Gastrocnemius medialis (tissue), 4 donors: ENCODE results near the gene PARM1. TPM values are rescaled to one million over a fixed set of nuclear protein-coding genes. Genes with fewer than 3 reads are reported as not detected.

Experiments
- ATAC-seq, 2 donors: fragments of 150-250 bp; one replicate each; pipeline ENCODE4 v1.9.1; 2016
- DNase-seq, 2 donors: peaks; one replicate each; pipeline ENCODE4 v3.0.0-alpha.2; 2019
- H3K27ac ChIP-seq, 4 donors: fragments of 200-600 bp; sonication (generic); 1 replicate in 1 of 4; 2 replicates in 3 of 4; pipeline ENCODE4 v1.5.1; 2016 to 2018; ENCODE audit warnings: mild to moderate bottlenecking in 2 of 4, moderate library complexity in 1 of 4
- H3K27me3 ChIP-seq, 3 donors: fragments of 200-600 bp; sonication (generic) in 2 of 3; 1 replicate in 1 of 3; 2 replicates in 2 of 3; pipeline versions ENCODE4 v1.5.1 to v1.6.0; 2016 to 2019; ENCODE audit warnings: mild to moderate bottlenecking in 1 of 3, moderate library complexity in 1 of 3
- H3K36me3 ChIP-seq, 2 donors: fragments of 200-600 bp; sonication (generic) in 1 of 2; one replicate each; pipeline ENCODE4 v1.5.1; 2017 to 2018
- H3K4me1 ChIP-seq, 2 donors: fragments of 200-600 bp; sonication (generic) in 1 of 2; one replicate each; pipeline ENCODE4 v1.5.1; 2016 to 2017; ENCODE audit warnings: mild to moderate bottlenecking in 2 of 2
- H3K4me3 ChIP-seq, 4 donors: fragments of 200-600 bp; sonication (generic) in 3 of 4; 1 replicate in 1 of 4; 2 replicates in 3 of 4; pipeline ENCODE4 v1.5.1; 2016 to 2019; ENCODE audit warnings: mild to moderate bottlenecking in 2 of 4
- H3K9me3 ChIP-seq, 3 donors: fragments of 200-600 bp; sonication (generic) in 2 of 3; 1 replicate in 1 of 3; 2 replicates in 2 of 3; pipeline ENCODE4 v1.5.1; 2016 to 2019
- POLR2A ChIP-seq, 2 donors: fragments of 450-650 bp; IDR thresholded peaks; one replicate each; pipeline ENCODE4 v1.6.1; 2017; ENCODE audit warnings: antibody characterized with exemption in 2 of 2, mild to moderate bottlenecking in 2 of 2, moderate library complexity in 2 of 2
- in situ Hi-C, 4 donors: fragments of 200-750 bp; cut with MboI; loops; one replicate each; pipeline versions ENCODE4 v1.15.0 to v1.8.0; 2017; ENCODE audit warnings: low sequenced_read_pairs in 4 of 4
- intact Hi-C: fragments of 100-400 bp; cut with DNase I; formaldehyde crosslinking; loops from one replicate; pipeline ENCODE4 v1.15.1; 2023; ENCODE audit warnings: low total_unique reads
- total RNA-seq, 4 donors: library from RNA; depleted of rRNA; stranded (reverse); fragments of >200 nt; gene quantifications; one replicate each; pipeline versions ENCODE4 v1.1.0 to v1.2.3, GENCODE V29; 2016
- TF ChIP-seq, protein P1 (sequence below), 5 experiments: fragments of 450-650 bp in 3 of 5; fragments of 200-600 bp in 2 of 5; sonication (generic) in 2 of 5; IDR thresholded peaks in 4 of 5; conservative IDR thresholded peaks in 1 of 5; 1 replicate in 4 of 5; 2 replicates in 1 of 5; pipeline ENCODE4 v1.5.1; 2016 to 2019; ENCODE audit warnings: antibody characterized with exemption in 5 of 5, mild to moderate bottlenecking in 3 of 5, moderate library complexity in 3 of 5

PARM1 gene
- total RNA-seq, 4 donors from 2014 or later = 9.3 to 13.1 (median 10.3) TPM

- no peak for DNase-seq
- TF ChIP-seq POLR2A (IDR thresholded peaks at IDR 0.05) = no peak
- TF ChIP-seq, protein P1, sequence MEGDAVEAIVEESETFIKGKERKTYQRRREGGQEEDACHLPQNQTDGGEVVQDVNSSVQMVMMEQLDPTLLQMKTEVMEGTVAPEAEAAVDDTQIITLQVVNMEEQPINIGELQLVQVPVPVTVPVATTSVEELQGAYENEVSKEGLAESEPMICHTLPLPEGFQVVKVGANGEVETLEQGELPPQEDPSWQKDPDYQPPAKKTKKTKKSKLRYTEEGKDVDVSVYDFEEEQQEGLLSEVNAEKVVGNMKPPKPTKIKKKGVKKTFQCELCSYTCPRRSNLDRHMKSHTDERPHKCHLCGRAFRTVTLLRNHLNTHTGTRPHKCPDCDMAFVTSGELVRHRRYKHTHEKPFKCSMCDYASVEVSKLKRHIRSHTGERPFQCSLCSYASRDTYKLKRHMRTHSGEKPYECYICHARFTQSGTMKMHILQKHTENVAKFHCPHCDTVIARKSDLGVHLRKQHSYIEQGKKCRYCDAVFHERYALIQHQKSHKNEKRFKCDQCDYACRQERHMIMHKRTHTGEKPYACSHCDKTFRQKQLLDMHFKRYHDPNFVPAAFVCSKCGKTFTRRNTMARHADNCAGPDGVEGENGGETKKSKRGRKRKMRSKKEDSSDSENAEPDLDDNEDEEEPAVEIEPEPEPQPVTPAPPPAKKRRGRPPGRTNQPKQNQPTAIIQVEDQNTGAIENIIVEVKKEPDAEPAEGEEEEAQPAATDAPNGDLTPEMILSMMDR (IDR thresholded peaks at IDR 0.05 in 4 of 5, conservative IDR thresholded peaks at IDR 0.05 in 1 of 5) = no peak
- Histone ChIP-seq H3K27me3 (no peaks in the 10 kb centered on the region), H3K4me3 (no peak overlapping the region), H3K4me1 (no peaks in the 10 kb centered on the region), H3K27ac (no peak overlapping the region), H3K36me3 (no peaks in the 10 kb centered on the region), H3K9me3 (no peaks in the 10 kb centered on the region)
- in situ Hi-C loops = no loop called here
- no peak for ATAC-seq
- intact Hi-C loops = no loop called here
Measured at GRCh38 chr4:74904509-74905065, 28.3 kb upstream of the PARM1 start.

DNA sequence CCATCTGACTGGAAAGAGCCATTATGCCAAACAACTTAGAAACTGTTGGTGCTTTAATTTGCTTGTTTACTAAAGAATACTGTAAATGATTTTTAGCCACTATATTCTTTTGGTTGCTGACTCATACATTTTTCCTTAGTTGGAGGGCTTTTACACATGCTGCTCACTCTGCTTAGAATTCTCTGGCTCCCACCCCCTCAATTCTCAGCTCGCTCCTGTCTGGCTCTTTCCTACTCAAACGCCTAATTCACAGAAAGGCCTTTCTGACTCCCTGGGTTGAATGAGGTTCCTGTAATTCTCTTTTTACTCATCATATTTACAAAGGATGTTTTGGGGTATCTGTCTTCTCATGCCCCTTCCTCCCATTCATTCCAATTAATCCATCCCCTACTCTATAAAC is 26.1 kb upstream of the PARM1 start:
- H3K4me3 ChIP-seq = no peak overlapping the region
- TF ChIP-seq, protein P1 (IDR thresholded peaks at IDR 0.05 in 4 of 5, conservative IDR thresholded peaks at IDR 0.05 in 1 of 5) = no peak
- TF ChIP-seq POLR2A (IDR thresholded peaks at IDR 0.05) = no peak
- H3K36me3 ChIP-seq = no peaks in the 10 kb centered on the region
- intact Hi-C loops (no loop called here), in situ Hi-C loops (no loop called here)
- no peaks in the 10 kb centered on the region for H3K4me1 ChIP-seq
- no peaks in the 10 kb centered on the region for H3K27me3 ChIP-seq
- no peak overlapping the region for H3K27ac ChIP-seq
- no peak for DNase-seq
- no peak for ATAC-seq
- no peaks in the 10 kb centered on the region for H3K9me3 ChIP-seq

GRCh38 chr4:74919783-74920182 is 13.1 kb upstream of the PARM1 start:
- no peak overlapping the region for H3K4me3 ChIP-seq
- no peaks in the 10 kb centered on the region for H3K9me3 ChIP-seq
- H3K4me1 ChIP-seq = no peaks in the 10 kb centered on the region
- ATAC-seq = no peak
- DNase-seq = no peak
- H3K36me3 ChIP-seq = no peaks in the 10 kb centered on the region
- TF ChIP-seq, protein P1 (IDR thresholded peaks at IDR 0.05 in 4 of 5, conservative IDR thresholded peaks at IDR 0.05 in 1 of 5) = no peak
- no peak for TF ChIP-seq POLR2A (IDR thresholded peaks at IDR 0.05)
- no peaks in the 10 kb centered on the region for H3K27me3 ChIP-seq
- intact Hi-C loops = no loop called here
- no peak overlapping the region for H3K27ac ChIP-seq
- in situ Hi-C loops = no loop called here

DNA sequence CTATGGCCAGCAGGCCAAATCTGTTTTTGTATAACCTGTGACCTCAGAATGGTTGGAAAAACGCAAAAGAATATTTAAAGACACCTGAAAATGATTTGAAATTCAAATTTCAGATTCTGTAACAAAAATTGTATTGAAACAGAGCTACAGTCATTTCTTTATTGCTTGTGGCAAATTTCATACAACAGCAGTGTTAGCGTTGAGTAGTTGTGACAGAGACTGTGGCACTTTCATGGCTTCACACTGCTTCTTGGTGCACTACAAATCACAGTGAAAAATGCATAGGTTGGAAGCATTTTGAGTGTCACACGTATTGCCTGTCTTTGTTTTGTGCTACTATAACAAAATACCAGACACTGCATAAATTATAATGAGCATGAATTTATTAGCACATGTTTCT is 12.2 kb upstream of the PARM1 start:
- ATAC-seq (no peak), DNase-seq (no peak)
- intact Hi-C loops = no loop called here
- in situ Hi-C loops = no loop called here
- Histone ChIP-seq H3K4me3 (no peak overlapping the region), H3K4me1 (no peaks in the 10 kb centered on the region), H3K36me3 (no peaks in the 10 kb centered on the region), H3K9me3 (no peaks in the 10 kb centered on the region), H3K27me3 (no peaks in the 10 kb centered on the region), H3K27ac (no peak overlapping the region)
- TF ChIP-seq POLR2A (IDR thresholded peaks at IDR 0.05) = no peak
- TF ChIP-seq, protein P1 (IDR thresholded peaks at IDR 0.05 in 4 of 5, conservative IDR thresholded peaks at IDR 0.05 in 1 of 5) = no peak

DNA sequence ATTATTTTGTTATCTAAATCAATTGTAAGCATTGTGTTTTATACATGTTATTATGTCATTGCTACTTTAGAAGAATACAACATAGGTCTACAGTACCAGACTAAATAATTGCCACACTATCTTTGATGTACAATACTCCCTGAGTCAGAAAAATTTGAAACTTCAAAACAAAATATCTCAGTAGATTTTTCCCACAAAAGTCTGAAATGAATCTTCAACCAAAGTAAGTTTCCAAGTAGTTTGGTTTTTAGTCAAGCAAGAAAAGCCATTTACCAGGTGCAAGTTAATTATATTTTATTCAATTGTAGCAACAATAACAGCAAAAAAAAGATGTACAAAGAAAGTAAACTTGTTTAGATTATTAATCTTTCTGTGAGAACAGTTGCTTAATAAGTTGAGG is 11.4 kb upstream of the PARM1 start:
- no peak for ATAC-seq
- DNase-seq = no peak
- Histone ChIP-seq H3K27me3 (no peaks in the 10 kb centered on the region), H3K4me1 (no peaks in the 10 kb centered on the region), H3K9me3 (no peaks in the 10 kb centered on the region), H3K27ac (no peak overlapping the region), H3K36me3 (no peaks in the 10 kb centered on the region), H3K4me3 (no peak overlapping the region)
- intact Hi-C loops = no loop called here
- in situ Hi-C loops = no loop called here
- TF ChIP-seq, protein P1 (IDR thresholded peaks at IDR 0.05 in 4 of 5, conservative IDR thresholded peaks at IDR 0.05 in 1 of 5) = no peak
- no peak for TF ChIP-seq POLR2A (IDR thresholded peaks at IDR 0.05)
